ENCODE data around the gene TCFL5.
"Not testable (repeated sequence)": the region's sequence is repeated elsewhere in the genome, so short reads cannot be mapped to it uniquely, and the experiment has no call there.

The TCFL5 gene

GRCh38 chr20:62852841-62853240 lies 8.8 kb downstream of the TCFL5 start:
- no peak for DNase-seq

- no peak for DNase-seq
Measured at GRCh38 chr20:62852196-62852595, 9.4 kb downstream of the TCFL5 start.

DNA sequence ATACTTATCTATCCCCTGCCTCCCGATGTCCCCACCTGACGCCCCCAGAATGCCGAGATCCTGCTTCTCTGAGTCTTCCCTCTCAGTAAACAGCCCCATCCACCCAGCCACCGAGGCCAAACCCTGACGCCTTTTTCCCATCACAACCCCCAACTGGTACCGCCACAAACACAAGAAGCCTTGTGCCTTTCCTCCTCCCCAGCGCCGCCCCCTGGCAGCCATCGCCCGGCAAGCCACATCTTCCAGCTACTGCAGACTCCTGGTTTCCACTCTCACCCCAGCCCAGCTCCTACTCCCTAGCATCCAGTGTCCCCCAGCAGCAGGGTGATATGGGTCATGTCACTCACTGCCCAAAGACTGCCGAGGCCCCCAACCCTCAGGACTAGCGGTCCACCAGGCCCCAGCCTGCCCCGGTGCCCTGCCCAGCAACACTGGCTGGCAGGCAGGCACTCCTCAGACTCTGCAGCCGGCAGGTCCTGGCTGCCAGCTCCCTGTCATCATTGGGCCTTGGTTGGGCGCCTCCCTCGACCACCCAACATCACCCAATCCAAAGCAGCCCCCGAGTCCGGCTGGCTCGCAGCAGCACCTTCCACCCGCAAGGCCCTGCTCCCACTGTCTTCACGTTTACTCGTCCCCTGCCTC lies 11.2 kb downstream of the TCFL5 start:
- DNase-seq: no peak

DNA sequence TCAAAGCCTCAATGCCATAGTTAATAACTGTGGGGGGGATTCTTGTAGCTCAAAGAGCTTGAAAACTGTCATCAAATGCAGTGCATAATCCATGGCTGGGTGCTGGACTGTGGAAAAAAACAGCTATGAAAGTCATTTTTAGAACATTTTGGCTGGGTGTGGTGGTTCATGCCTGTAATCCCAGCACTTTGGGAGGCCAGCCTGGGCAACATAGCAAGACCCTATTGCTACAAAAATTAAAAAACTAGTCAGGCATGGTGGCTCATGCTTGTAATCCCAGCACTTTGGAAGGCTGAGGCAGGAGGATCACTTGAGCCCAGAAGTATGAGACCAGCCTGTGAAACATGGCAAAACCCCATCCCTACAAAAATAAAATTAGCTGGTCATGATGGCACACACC lies 12.2 kb downstream of the TCFL5 start:
- DNase-seq: no peak

GRCh38 chr20:62848917-62849316 lies 12.7 kb downstream of the TCFL5 start:
- not testable (repeated sequence) for DNase-seq

- no peak for DNase-seq
Measured at GRCh38 chr20:62846166-62846890, 15.3 kb downstream of the TCFL5 start.

DNA sequence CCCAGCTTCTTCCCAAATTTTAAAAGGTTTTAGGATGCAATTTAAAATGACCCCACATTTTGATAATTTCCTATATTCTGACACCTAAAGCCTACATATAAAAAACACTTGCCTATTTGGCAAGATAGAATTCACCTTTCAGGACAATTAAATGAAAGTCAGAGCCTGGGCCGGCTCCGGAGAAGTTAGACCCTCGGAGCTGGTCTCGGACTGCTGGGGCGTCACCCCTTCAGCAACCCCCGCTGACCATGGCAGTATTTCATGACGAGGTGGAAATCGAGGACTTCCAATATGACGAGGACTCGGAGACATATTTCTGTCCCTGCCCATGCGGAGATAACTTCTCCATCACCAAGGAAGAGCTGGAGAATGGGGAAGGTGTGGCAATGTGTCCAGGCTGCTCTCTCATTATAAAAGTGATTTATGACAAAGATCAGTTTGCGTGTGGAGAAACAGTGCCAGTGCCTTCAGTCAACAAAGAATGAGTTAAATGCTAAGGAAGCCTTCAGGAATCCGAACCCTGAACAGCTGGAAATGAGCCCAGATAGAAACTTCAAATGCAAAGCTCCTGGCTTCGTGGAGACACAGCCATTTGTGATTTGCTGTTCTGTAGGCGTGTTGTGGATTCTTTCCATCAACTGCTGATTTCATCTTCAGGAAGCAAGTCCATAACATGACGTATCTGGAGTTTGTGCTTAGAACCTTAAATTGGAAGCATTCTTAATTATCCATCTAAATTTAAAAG lies 16.0 kb downstream of the TCFL5 start:
- DNase-seq: no peak

DNA sequence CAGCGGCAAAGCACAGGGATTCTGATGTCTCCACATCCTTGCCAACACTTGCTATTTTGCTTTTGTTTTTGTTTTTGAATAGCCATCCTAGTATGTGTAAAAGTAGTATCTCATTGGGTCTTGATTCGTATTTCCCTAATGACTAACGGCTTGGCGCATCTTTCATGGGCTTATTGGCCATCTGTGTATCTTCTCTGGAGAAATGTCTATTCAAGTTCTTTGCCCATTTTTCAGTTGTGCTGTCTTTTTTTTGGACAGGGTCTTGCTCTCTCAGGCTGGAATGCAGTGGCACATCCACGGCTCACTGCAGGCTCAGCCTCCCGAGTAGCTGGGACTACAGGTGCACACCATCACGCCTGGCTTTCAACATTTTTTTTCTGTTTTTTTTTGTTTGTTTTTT lies 17.4 kb downstream of the TCFL5 start:
- DNase-seq: no peak

- no peak for DNase-seq
Measured at GRCh38 chr20:62843656-62844055, 18.0 kb downstream of the TCFL5 start.

GRCh38 chr20:62841705-62842212 lies 19.9 kb downstream of the TCFL5 start:
- DNase-seq: no peak

DNA sequence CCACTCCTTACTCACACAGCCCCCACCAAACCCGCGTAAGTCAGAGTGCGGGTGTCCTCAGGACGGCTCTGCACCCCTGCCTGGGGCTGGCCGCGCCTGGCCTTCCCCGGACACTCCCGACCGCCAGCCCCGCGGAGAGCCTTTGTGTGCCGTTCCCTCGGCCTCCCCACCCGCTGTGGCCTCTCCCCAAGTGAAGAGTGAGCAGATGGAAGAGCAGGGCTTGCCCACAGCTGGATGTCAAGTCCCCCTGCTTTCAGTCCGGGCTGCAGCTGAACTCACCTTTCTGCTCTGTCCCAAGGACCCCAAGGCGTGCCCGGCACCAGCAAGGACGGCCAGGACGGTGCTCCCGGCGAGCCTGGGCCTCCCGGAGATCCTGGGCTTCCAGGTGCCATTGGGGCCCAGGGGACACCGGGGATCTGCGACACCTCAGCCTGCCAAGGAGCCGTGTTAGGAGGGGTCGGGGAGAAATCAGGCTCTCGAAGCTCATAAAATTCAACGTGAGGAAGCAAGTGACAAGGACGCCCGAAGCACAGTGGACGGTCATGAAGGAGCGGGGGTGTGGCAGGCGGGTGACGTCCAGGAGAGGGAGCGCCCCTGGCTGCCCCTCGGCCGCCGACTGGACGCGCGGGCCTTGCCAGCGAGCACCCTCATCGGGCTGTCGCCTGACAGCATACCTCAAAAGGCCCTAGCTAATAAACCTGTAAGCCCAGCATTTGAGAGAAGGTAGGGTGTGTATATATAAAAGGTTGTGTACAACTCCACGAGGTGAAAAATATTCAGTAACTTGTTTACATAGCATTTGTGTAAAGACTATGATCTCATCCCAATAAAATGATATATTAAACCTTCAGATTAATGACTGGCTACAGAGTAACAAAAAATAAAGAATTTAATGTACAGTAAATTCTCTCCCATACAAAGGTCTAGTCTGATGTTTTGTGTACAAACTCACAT lies 21.1 kb downstream of the TCFL5 start:
- no peak for DNase-seq

GRCh38 chr20:62839816-62840215 lies 21.8 kb downstream of the TCFL5 start:
- no peak for DNase-seq

DNA sequence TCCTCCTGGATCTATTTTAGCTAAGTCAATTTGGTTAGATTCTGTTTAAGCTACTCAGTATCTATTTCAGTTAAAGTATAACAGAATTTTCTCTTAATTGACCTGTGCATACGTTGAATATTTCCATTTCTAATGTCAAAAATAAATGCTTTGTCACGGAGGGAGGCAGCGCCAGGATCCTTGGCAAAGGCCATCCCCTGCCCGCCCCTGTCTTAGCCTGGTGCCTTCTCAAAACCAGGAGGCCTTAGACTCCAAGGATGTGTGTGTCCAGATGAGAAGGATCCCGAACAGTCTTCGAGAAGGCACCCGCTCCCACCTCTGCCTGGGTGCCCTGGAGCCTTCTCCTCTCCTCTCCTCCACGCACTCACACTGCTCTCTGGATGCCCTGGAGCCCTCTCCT lies 22.4 kb downstream of the TCFL5 start:
- DNase-seq: no peak

DNA sequence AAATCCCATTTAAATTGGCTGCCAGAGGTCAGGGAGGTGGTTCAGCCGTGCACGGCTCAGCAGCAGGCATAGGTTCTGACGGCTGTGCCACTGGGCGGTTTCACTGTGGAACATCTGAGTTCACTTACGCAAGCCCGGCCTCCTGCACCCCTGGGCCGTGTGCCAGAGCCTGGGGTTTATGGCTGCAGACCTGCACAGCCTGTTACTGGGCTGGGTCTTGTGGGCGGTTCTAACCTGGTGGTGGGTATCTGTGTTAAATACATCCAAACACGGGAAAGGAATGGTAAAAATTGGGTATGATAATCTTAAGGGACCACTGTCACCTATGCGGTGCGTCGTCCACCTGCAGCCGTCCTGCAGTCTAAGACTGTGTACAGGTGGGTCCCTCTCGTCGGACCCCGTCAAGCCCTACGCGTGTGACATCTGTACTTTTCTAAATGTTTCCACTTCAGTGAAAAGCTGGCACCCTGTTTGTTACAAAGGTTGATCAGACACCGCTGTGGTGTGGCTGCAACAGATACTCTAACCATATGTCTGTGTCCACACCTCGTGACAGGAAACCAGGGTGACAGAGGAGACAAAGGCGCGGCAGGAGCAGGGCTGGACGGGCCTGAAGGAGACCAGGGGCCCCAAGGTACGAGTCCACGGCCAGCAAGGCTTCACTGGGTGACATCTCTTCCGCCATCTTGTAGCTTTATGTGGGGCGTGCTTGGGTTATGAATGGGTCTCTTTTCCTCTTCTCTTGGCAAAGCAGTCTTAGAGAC lies 23.3 kb downstream of the TCFL5 start:
- DNase-seq: peak; percentile 45

DNA sequence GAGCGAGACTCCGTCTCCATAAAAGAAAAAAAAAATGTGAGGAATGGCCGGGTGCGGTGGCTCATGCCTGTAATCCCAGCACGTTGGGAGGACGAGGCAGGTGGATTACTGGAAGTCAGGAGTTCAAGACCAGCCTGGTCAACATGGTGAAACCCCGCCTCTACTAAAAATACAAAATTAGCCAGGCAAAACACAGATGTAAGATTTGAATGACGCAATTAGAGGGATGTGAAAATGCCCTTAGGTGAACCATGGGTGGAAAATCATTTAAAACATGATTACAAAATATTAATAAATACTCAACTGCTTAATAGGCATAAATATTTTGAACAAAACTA lies 23.9 kb downstream of the TCFL5 start:
- DNase-seq: no peak

GRCh38 chr20:62836967-62837490 lies 24.6 kb downstream of the TCFL5 start:
- no peak for DNase-seq

DNA sequence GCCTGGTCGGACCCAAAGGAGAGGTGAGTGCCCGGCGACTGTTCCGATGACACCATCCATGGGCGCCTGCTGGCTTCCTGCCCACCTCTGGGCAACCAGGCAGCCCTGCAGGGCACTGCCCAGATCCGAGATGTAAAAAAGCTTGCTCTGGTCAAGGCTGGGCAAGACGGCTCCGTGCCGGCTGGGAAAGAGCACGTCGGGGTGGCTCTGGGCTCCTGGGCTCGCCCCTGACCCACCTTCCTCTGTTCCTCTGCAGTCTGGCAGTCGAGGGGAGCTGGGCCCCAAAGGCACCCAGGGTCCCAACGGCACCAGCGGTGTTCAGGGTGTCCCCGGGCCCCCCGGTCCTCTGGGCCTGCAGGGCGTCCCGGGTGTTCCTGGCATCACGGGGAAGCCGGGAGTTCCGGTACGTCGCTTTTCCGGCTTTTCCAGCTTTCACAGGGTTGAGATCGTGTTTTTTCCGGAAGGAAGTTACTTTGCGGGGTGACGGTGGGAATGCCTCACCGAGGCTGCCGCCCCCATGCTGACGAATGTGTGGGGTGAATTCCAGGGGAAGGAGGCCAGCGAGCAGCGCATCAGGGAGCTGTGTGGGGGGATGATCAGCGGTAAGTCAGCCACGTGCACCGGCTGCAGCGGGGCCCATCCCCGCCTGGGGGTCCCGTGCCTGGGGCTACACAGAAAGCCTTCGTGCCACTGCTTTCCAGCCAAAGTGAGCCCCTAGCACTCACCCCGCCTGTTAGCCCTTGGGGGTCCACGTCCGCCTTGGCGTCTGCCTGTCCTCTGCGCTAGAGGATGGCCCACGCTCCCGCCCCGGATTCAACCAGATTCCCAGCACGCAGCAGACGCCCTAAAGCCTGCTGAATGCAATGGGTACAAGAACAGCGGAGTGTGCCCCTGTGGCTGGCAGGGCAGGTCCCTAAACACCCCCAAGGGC lies 25.4 kb downstream of the TCFL5 start:
- DNase-seq: no peak

DNA sequence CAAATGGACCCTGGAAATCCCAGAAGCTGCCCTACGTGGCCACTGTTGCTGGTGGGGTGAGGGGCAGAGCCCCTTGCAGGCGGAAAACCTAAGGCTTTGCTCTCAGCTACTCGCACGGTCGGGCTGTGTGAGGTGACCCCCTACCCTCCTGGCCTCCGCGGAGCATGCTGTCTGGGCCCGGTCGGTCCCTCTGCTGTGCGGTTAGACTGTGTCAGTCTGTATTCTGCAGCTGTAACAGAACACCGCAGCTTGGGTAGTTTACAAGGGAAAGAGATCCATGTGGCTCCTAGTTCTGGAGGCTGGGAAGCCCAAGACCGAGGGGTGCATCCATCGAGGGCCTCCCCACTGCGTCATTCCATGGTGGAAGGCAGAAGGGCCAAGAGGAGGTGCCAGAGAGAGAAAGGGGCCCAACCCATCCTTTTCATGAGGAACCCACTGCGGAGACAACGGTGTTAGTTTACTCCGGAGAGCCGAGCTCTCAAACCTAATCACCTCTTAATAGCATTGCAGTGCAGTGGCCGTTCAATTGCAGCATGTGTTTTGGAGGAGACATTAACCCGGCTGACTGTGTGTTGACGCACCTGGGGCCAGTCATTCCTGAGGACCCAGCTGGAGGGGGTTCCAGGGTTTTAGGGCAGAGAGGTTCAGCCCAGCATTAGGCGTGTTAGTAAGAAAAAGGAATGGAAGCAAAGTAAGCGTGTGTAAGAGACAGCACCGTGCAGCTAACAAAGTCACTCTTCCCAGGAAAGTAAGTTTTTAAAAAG lies 26.5 kb downstream of the TCFL5 start:
- no peak for DNase-seq

GRCh38 chr20:62832951-62833391 lies 28.7 kb downstream of the TCFL5 start:
- DNase-seq: no peak
